Bronchial epithelial cell (primary cell): Measurements from ENCODE around the gene ALAD. TPM values are rescaled to one million over a fixed set of nuclear protein-coding genes. Genes with fewer than 3 reads are reported as not detected.

Source experiments
- DNase-seq: peaks from one replicate; pipeline ENCODE4 v3.0.0-alpha.2; 2010; ENCODE audit warnings: low read depth
- FAIRE-seq: peaks from 2 replicates; lab custom pipeline; 2011; peaks lifted over from hg19 to GRCh38; lab: Jason Lieb, UNC
- H3K27me3 ChIP-seq: 2 replicates; pipeline ENCODE4 v1.5.1; 2011; ENCODE audit warnings: low read length; ENCODE audit not compliant: control insufficient read depth, insufficient read depth
- H3K36me3 ChIP-seq: 2 replicates; pipeline ENCODE4 v1.5.1; 2011; ENCODE audit warnings: low read length; ENCODE audit not compliant: control insufficient read depth, insufficient read depth
- H3K4me3 ChIP-seq: 2 replicates; pipeline ENCODE4 v1.5.1; 2011; ENCODE audit warnings: mild to moderate bottlenecking, low read depth, low read length, control low read depth
- total RNA-seq: library from RNA; depleted of rRNA; stranded (reverse); fragments of >200 nt; gene quantifications from 2 replicates; pipeline ENCODE4 v1.2.1, GENCODE V29; 2014
- TF ChIP-seq, protein P1 (sequence below): IDR thresholded peaks from 2 replicates; pipeline ENCODE4 v1.5.1; 2011; ENCODE audit warnings: mild to moderate bottlenecking, moderate library complexity, low read length, control low read depth, inconsistent platforms; ENCODE audit not compliant: insufficient read depth, severe bottlenecking

ALAD gene
- total RNA-seq, 1 donor from 2014 or later: 3.2 TPM

DNA sequence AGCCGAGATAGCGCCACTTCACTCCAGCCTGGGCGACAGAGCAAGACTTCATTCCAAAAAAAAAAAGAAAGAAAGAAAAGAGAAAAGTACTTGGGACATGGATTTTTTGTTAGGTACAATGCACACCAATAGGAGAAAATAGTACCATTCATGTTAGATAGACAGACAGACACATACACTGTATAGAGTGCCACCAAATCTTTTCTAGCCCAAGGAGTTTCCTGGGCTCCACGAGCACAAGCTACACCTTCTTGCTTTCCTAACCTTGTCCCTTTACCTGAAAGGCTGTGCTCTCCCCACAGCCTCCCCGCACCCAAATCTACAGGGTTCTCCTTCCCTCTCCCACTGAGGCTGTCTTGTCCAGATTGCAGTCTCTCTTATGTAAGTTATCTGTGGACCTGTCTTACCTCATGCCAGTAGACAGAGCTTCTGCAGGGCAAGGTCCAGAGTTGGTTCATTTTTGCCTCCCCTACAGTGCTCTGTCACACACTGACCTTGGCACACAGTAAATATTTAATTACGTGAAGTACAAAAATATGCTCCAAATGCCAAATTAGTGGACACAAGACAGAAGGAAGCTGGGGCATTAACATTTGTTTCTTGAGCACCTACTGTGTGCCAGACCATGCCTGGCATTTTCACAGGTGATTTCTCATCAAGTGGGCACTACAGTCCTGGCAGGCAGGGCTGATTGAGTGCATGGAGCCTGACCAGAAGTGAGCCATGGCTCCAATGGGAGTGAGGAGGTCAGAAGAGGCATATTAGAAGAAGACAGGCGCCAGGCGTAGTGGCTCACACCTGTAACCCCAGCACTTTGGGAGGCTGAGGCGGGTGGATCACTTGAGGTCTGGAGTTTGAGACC is 5.9 kb downstream of the ALAD start:
- FAIRE-seq (no peak), DNase-seq (no peak)
- Histone ChIP-seq H3K27me3 (no peaks in the 10 kb centered on the region), H3K36me3 (peaks cover 9% of the 10 kb centered on the region), H3K4me3 (no peak overlapping the region)
- TF ChIP-seq, protein P1, sequence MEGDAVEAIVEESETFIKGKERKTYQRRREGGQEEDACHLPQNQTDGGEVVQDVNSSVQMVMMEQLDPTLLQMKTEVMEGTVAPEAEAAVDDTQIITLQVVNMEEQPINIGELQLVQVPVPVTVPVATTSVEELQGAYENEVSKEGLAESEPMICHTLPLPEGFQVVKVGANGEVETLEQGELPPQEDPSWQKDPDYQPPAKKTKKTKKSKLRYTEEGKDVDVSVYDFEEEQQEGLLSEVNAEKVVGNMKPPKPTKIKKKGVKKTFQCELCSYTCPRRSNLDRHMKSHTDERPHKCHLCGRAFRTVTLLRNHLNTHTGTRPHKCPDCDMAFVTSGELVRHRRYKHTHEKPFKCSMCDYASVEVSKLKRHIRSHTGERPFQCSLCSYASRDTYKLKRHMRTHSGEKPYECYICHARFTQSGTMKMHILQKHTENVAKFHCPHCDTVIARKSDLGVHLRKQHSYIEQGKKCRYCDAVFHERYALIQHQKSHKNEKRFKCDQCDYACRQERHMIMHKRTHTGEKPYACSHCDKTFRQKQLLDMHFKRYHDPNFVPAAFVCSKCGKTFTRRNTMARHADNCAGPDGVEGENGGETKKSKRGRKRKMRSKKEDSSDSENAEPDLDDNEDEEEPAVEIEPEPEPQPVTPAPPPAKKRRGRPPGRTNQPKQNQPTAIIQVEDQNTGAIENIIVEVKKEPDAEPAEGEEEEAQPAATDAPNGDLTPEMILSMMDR: no peak

DNA sequence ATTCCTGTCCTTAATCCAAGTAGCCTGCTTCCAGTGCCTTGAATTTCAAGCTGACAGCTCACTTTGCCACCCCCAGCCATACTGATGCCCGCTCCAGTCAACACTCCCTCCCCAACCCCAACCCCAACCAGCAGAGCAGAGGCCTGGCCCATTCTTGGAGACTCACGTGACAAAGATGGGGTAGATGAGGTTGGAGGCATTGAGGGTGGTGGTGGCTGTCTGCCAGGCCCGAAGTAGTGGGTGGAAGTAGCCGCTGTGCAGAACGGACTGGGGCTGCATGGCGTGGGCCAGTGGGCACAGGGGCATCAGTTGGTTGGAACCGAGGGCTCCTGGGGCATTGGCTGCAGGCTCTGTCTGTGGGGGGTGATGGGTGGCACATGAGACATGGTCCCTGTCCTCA is 7.8 kb downstream of the ALAD start:
- Histone ChIP-seq H3K36me3 (peaks cover 13% of the 10 kb centered on the region), H3K4me3 (no peak overlapping the region), H3K27me3 (no peaks in the 10 kb centered on the region)
- DNase-seq: no peak
- TF ChIP-seq, protein P1: no peak
- FAIRE-seq: no peak

DNA sequence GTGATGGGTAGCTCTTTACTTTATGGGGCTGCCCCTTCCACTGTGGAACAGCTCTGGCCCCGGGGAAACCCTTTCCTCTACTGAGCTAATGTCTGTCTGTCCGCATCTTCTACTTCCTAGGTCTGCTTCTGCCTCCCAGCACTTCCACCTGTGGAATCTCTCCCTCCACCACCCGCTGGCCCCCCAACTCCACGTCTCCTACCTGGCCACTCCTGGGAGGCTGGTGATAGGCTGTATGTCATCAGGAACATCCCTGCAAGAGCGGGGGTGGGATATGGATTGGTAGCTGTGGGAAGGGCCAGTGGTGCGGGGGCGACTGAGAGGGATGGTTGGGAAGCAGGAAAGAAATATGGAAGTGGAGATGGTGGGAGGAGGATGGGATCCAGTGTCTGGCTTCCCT is 9.2 kb downstream of the ALAD start:
- Histone ChIP-seq H3K36me3 (peaks cover 15% of the 10 kb centered on the region), H3K4me3 (no peak overlapping the region), H3K27me3 (no peaks in the 10 kb centered on the region)
- TF ChIP-seq, protein P1: no peak
- no peak for FAIRE-seq
- no peak for DNase-seq

DNA sequence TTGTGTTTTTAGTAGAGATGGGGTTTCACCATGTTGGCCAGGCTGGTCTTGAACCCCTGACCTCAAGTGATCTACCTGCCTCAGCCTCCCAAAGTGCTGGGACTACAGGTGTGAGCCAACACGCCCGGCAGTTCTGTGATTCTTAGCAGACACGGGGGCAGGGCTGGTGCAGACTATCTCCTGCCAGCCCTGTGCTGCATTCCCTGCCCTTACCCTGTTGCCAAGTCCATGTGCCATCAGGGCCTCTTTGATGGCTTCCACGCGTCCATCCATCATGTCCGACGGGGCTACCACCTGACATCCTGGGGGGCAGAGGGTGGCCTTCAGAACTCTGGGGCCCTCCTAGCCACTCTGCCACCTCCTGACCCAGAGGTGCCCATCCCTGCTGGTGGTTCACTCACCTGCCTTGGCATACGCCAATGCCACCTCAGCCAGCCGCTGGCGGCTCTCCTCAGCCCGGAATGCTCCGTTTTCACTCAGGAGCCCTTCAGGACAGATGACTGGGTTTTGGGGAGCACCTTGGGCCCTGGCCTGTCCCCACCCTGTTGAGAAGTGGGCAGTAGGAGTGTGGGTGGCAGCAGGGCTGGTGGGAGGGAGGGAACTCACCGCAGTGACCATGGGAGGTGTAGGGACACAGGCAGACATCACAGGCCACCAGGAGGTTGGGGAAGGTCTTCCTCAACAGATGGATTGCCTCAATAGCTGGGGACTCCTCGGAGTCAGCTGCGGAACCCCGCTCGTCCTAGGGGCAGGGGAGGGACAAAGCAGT is 10.7 kb downstream of the ALAD start:
- TF ChIP-seq, protein P1: no peak
- no peak overlapping the region for H3K4me3 ChIP-seq
- DNase-seq (no peak), FAIRE-seq (no peak)
- H3K36me3 ChIP-seq: peaks cover 15% of the 10 kb centered on the region
- H3K27me3 ChIP-seq: no peaks in the 10 kb centered on the region

DNA sequence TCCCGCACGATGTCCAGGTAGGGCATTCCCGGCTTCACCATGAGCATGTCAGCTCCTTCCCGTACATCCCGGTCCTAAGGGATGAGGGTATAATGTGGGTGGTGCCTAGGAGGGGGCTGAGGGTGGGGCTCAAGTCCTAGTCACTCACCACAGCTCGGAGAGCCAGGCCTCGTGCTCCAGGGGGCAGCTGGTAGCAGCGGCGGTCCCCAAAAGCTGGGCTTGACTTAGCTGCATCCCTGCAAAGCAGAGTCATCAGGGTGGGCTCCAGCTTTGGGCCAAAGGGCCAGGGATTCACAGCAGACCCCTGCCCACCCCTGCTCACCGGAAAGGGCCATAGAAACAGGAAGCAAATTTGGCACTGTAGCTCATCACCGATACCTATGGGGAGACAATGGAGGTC is 11.6 kb downstream of the ALAD start:
- H3K36me3 ChIP-seq: peaks cover 15% of the 10 kb centered on the region
- FAIRE-seq: no peak

More for the DNA sequence above, 11.6 kb downstream of the ALAD start:
- H3K27me3 ChIP-seq: no peaks in the 10 kb centered on the region
- no peak for DNase-seq
- TF ChIP-seq, protein P1: no peak
- H3K4me3 ChIP-seq: no peak overlapping the region
